ENCODE measurements around the gene KDM5A. TPM values are rescaled to one million over a fixed set of nuclear protein-coding genes. Genes with fewer than 3 reads are reported as not detected.

KDM5A gene
- total and polyA plus RNA-seq, 5 experiments from 2014 or later: 43.6 to 126 (median 60.1) TPM

GRCh38 chr12:267581-268482 lies 121.3 kb downstream of the KDM5A start:
- DNase-seq: no peak
- H3K27ac Mint-ChIP-seq: peak overlapping the region in 2 of 10 donors; percentile 12 to 39
- H3K4me1 Mint-ChIP-seq: peaks cover 7 to 32% (median 29%) of the 10 kb centered on the region in 4 donors
- peaks cover 0 to 1% (median 0%) of the 10 kb centered on the region in 5 donors for H3K27me3 Mint-ChIP-seq
- no peak overlapping the region for H3K4me3 Mint-ChIP-seq
- H3K36me3 Mint-ChIP-seq: no peaks in the 10 kb centered on the region
- no peak for ATAC-seq
- POLR2A ChIA-PET: no interaction called here
- H3K9me3 Mint-ChIP-seq: peaks cover 0 to 3% (median 0%) of the 10 kb centered on the region in 9 donors

DNA sequence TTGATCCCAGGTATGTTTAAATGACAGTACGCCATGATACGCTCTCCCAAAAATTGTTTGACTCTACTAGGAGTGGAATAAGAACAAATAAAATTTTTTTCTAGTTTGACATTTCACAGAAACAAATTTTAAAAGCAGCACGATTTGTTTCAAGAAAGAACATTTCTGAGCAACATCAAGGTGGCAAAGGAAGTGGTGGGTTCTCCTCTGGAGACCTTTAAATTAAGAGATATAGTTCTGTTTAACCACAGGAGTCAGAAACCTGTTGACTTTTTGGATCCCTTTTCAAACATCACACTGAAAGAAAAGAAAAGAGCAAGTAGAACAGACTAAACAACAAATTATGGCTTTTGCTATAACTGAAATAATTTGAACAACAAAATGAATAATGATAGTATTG lies 124.0 kb downstream of the KDM5A start:
- Mint-ChIP-seq H3K27me3 (peaks cover 0 to 9% (median 0%) of the 10 kb centered on the region in 5 donors), H3K4me1 (peaks cover 6 to 32% (median 29%) of the 10 kb centered on the region in 4 donors), H3K9me3 (peaks cover 0 to 3% (median 0%) of the 10 kb centered on the region in 9 donors), H3K4me3 (peak overlapping the region in 7 of 10 donors; percentile 10 to 75 (median 53)), H3K27ac (peak overlapping the region in 9 of 10 donors; percentile 2 to 90 (median 44)), H3K36me3 (no peaks in the 10 kb centered on the region)
- POLR2A ChIA-PET: no interaction called here
- peak in 1 of 2 donors; percentile 23 for ATAC-seq
- peak in 2 of 10 donors; percentile 14 to 30 for DNase-seq

- Mint-ChIP-seq H3K27ac (peak overlapping the region in 5 of 10 donors; percentile 6 to 90 (median 44)), H3K27me3 (peaks cover 0 to 9% (median 0%) of the 10 kb centered on the region in 5 donors), H3K4me3 (peak overlapping the region in 2 of 10 donors; percentile 3 to 75), H3K9me3 (peaks cover 0 to 3% (median 0%) of the 10 kb centered on the region in 9 donors), H3K36me3 (no peaks in the 10 kb centered on the region), H3K4me1 (peaks cover 6 to 31% (median 28%) of the 10 kb centered on the region in 4 donors)
- DNase-seq (no peak), ATAC-seq (no peak)
- POLR2A ChIA-PET: no interaction called here
Observed at GRCh38 chr12:264269-264668, 124.9 kb downstream of the KDM5A start.

- H3K27ac Mint-ChIP-seq: peak overlapping the region in 4 of 10 donors; percentile 15 to 92 (median 64)
- POLR2A ChIA-PET: no interaction called here
Observed at GRCh38 chr12:263574-263973, 125.5 kb downstream of the KDM5A start.

DNA sequence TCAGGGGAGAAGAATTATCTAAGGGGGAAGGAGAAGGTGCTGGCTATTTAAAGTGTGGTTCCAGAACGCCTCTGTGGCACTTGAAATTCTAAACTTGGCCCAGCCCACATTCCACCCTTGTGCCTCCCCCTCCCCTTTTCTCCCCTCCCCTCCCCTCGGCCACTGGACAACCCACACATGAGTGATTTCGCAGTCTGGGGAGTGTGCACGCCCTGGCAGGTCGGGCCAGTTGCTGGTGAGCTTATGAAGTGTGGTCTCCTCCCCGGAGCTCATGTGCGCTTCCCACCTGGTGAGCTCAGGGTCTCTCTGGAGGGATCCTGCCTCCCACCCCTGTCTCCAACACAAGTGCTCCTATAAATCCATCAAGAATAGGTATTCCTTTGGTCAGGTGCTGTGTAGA lies 126.3 kb downstream of the KDM5A start, which contains the start of gene SLC6A13:
Gene SLC6A13 (minus strand): TSS at position 20 of the 400 bp plus-strand sequence. CDS start 2,784 bp downstream, outside the sequence.
- peak within 1 kb of the TSS in 4 of 10 donors; percentile 8 to 62 (median 28) for H3K4me3 Mint-ChIP-seq
- POLR2A ChIA-PET: no interaction called here
- H3K4me1 Mint-ChIP-seq: peaks cover 4 to 31% (median 26%) of the 10 kb centered on the region in 4 donors
- H3K27me3 Mint-ChIP-seq: peaks cover 0 to 15% (median 9%) of the 10 kb centered on the region in 5 donors
- H3K27ac Mint-ChIP-seq: peak within 1 kb of the TSS in 3 of 10 donors; percentile 33 to 92 (median 66)
- H3K36me3 Mint-ChIP-seq: no peaks in the 10 kb centered on the region
- DNase-seq (no peak), ATAC-seq (no peak)
- peaks cover 0 to 3% (median 0%) of the 10 kb centered on the region in 9 donors for H3K9me3 Mint-ChIP-seq

More at GRCh38 chr12:263574-263973, 125.5 kb downstream of the KDM5A start:
- Mint-ChIP-seq H3K36me3 (no peaks in the 10 kb centered on the region), H3K4me1 (peaks cover 6 to 31% (median 26%) of the 10 kb centered on the region in 4 donors), H3K4me3 (peak overlapping the region in 4 of 10 donors; percentile 8 to 62 (median 48)), H3K9me3 (peaks cover 0 to 3% (median 0%) of the 10 kb centered on the region in 9 donors), H3K27me3 (peaks cover 0 to 9% (median 1%) of the 10 kb centered on the region in 5 donors)
- ATAC-seq (no peak), DNase-seq (no peak)

DNA sequence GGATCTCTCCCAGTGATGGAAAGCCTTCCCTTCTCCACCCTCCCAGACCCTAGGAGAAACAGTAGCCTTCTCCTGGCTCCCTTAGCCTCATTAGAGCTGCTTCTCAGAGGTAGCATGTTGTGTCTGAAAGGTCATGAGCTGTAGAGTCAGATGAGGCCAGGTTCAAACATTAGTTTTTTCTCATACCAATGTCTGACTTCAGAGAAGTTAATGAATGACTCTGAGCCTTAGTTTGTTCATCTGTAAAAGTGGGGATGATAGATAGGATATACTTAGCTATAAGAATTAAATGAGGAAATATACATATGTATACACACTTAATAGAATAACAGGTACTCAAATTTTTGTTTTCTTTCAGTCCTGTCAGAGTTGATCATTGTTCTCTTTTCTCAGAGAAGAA lies 127.0 kb downstream of the KDM5A start:
- ATAC-seq: no peak
- Mint-ChIP-seq H3K36me3 (no peaks in the 10 kb centered on the region), H3K4me1 (peaks cover 4 to 31% (median 26%) of the 10 kb centered on the region in 4 donors), H3K4me3 (peak overlapping the region in 1 of 10 donors; percentile 10), H3K27ac (peak overlapping the region in 2 of 10 donors; percentile 33 to 66), H3K9me3 (peaks cover 0 to 3% (median 0%) of the 10 kb centered on the region in 9 donors), H3K27me3 (peaks cover 0 to 19% (median 12%) of the 10 kb centered on the region in 5 donors)
- DNase-seq: no peak
- POLR2A ChIA-PET: no interaction called here

DNA sequence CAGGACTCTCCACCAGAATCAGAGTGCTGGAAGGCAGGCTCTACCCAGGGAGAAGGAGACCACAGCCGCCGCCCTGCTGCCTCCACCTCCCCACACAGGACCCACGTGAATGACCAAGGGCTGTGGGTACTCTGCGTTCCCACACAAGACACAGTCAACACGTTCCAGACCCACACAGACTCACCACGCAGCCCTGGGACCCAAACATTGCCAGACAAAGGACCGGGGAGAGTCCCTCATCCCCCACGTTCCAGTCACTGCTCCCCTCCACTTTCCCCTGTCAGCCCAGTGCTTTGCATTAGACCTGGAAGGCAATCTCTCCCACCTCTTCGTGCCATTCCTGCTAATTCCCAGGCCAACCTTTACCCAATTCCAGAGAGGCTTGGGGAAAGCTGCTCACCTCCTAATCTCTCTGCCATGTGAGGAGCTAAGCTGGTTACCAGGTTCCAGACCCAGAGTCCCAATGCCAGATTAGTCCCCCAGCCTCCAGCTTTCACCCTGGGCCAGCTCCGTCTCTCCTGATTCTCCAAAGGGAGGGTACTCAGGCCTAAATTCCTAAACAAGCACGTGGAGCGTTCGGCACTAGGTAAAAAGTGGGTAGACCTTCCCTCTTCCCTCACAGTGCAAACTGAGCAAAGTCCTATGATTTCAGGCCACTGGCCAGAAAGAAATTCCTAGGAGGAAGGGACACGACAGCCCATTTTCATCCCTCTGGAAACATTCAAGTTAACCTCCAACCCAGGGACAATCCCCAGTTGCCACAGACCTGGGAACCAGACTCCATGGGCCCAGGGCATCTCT lies 131.4 kb downstream of the KDM5A start:
- DNase-seq: no peak
- POLR2A ChIA-PET: no interaction called here
- peak overlapping the region in 1 of 10 donors; percentile 26 for H3K27ac Mint-ChIP-seq

DNA sequence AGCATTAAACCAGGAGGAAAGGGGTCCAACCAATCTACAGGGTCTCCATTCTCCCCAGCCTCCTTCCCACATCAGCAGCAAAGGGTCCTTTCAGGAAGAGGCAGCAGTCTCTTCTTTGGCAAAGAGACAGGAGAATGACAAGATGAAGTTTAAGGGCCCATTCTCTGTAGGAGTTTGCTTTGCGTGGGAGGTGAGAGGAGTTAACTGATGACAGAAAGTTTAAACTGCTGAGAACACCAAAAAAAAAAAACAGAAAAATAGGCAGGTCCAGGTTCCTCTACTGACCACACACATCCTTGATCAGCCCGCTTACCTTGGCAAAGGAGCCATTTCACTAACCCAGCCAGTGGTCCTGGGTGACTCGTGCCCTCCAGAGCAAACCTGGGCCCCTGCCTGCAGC lies 132.2 kb downstream of the KDM5A start:
- no peak for ATAC-seq
- peaks cover 0 to 2% (median 0%) of the 10 kb centered on the region in 9 donors for H3K9me3 Mint-ChIP-seq

More for the DNA sequence above, 131.4 kb downstream of the KDM5A start:
- H3K27me3 Mint-ChIP-seq: peaks cover 16 to 45% (median 39%) of the 10 kb centered on the region in 5 donors
- no peak overlapping the region for H3K4me3 Mint-ChIP-seq
- peaks cover 0 to 2% (median 0%) of the 10 kb centered on the region in 9 donors for H3K9me3 Mint-ChIP-seq
- ATAC-seq: no peak
- H3K4me1 Mint-ChIP-seq: peaks cover 0 to 5% (median 0%) of the 10 kb centered on the region in 4 donors
- no peaks in the 10 kb centered on the region for H3K36me3 Mint-ChIP-seq

GRCh38 chr12:256225-256624 lies 132.9 kb downstream of the KDM5A start:
- Mint-ChIP-seq H3K27me3 (peaks cover 17 to 45% (median 40%) of the 10 kb centered on the region in 5 donors), H3K9me3 (peaks cover 0 to 2% (median 0%) of the 10 kb centered on the region in 9 donors), H3K4me3 (no peak overlapping the region), H3K36me3 (no peaks in the 10 kb centered on the region), H3K27ac (no peak overlapping the region), H3K4me1 (peaks cover 0 to 5% (median 0%) of the 10 kb centered on the region in 4 donors)
- ATAC-seq: no peak
- POLR2A ChIA-PET: no interaction called here
- DNase-seq: no peak

More for the DNA sequence above, 132.2 kb downstream of the KDM5A start:
- H3K27me3 Mint-ChIP-seq: peaks cover 16 to 45% (median 40%) of the 10 kb centered on the region in 5 donors
- H3K36me3 Mint-ChIP-seq: no peaks in the 10 kb centered on the region
- no peak overlapping the region for H3K27ac Mint-ChIP-seq
- no peak for DNase-seq
- H3K4me1 Mint-ChIP-seq: peaks cover 0 to 5% (median 0%) of the 10 kb centered on the region in 4 donors
- POLR2A ChIA-PET: no interaction called here
- no peak overlapping the region for H3K4me3 Mint-ChIP-seq

GRCh38 chr12:254912-255311 lies 134.2 kb downstream of the KDM5A start:
- no peak for ATAC-seq
- H3K36me3 Mint-ChIP-seq: peaks cover 0 to 5% (median 0%) of the 10 kb centered on the region in 3 donors
- no peak for DNase-seq
- POLR2A ChIA-PET: no interaction called here
- peaks cover 19 to 45% (median 40%) of the 10 kb centered on the region in 5 donors for H3K27me3 Mint-ChIP-seq
- H3K9me3 Mint-ChIP-seq: peaks cover 0 to 4% (median 0%) of the 10 kb centered on the region in 9 donors
- H3K4me3 Mint-ChIP-seq: no peak overlapping the region
- peaks cover 0 to 5% (median 0%) of the 10 kb centered on the region in 4 donors for H3K4me1 Mint-ChIP-seq
- no peak overlapping the region for H3K27ac Mint-ChIP-seq

DNA sequence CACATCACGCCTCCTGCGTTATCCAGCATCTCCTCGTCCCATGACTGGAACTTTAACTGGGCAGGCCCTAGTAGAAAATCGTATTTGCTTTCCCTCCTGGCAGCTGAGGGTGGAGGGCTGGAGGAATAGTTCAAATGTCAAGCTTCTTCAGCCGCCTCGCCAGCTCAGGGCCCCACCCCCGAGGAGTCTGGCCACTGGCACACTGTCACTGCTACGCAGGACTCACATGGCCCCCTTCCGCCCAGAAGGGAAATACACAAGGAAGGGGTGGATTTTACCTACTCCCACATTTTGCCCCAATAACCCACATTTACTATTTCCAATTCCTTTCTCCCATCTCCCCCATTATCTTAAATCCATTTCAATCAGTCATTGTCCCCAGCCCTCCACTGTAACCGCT lies 135.1 kb downstream of the KDM5A start:
- Mint-ChIP-seq H3K9me3 (peaks cover 0 to 4% (median 0%) of the 10 kb centered on the region in 9 donors), H3K36me3 (peaks cover 0 to 5% (median 0%) of the 10 kb centered on the region in 3 donors), H3K27ac (no peak overlapping the region), H3K4me1 (peaks cover 0 to 5% (median 0%) of the 10 kb centered on the region in 4 donors), H3K27me3 (peaks cover 19 to 45% (median 40%) of the 10 kb centered on the region in 5 donors), H3K4me3 (no peak overlapping the region)
- no peak for ATAC-seq
- DNase-seq: no peak
- POLR2A ChIA-PET: no interaction called here
